Spleen (tissue), 7 donors: ENCODE measurements around the gene KHDRBS1.

Experiments
- CTCF ChIP-seq, 11 experiments: fragments of 200-600 bp in 7 of 11; fragments of 450-650 bp in 4 of 11; sonication (generic) in 4 of 11; IDR thresholded peaks in 8 of 11; conservative IDR thresholded peaks in 3 of 11; 1 replicate in 7 of 11; 2 replicates in 4 of 11; pipeline versions ENCODE4 v1.4.0 to v1.8.0; 2016 to 2021; ENCODE audit warnings: antibody characterized with exemption in 11 of 11, inconsistent platforms in 4 of 11, mild to moderate bottlenecking in 1 of 11
- POLR2A ChIP-seq, 3 donors: fragments of 450-650 bp; IDR thresholded peaks; one replicate each; pipeline ENCODE4 v1.5.1; 2017; ENCODE audit warnings: antibody characterized with exemption in 3 of 3, mild to moderate bottlenecking in 1 of 3
- donor health status: DM: no; HTN: no; CAD: no; lungs with moderate emphysema.
- donor health status: DM: no; HTN: no; CAD: no.
- donor health status: DM: no; HTN: no; CAD: no.

GRCh38 chr1:31987135-31987619 lies 26.5 kb upstream of the KHDRBS1 start:
- TF ChIP-seq CTCF (IDR thresholded peaks at IDR 0.05 in 8 of 11, conservative IDR thresholded peaks at IDR 0.05 in 3 of 11) (no peak), POLR2A (IDR thresholded peaks at IDR 0.05) (no peak)
